MM.1S (cell line): ENCODE measurements around the gene UTS2R.

Source experiments
- DNase-seq: peaks from one replicate; pipeline ENCODE4 v3.0.0-alpha.2; 2015
- H2AFZ ChIP-seq: fragments of 300-600 bp; sonication (generic); 2 replicates; pipeline ENCODE4 v1.6.0; 2016; ENCODE audit warnings: antibody characterized with exemption, low read length
- H3F3A ChIP-seq: fragments of 300-600 bp; sonication (generic); 2 replicates; pipeline ENCODE4 v1.6.1; 2016; ENCODE audit warnings: mild to moderate bottlenecking, antibody characterized with exemption, low read length, moderate library complexity, mixed read lengths; ENCODE audit not compliant: insufficient read depth
- H3K27ac ChIP-seq: fragments of 300-600 bp; sonication (generic); 2 replicates; pipeline ENCODE4 v1.5.1; 2016; ENCODE audit warnings: mild to moderate bottlenecking, low read length
- H3K27me3 ChIP-seq: fragments of 300-600 bp; sonication (generic); replicated peaks from 2 replicates; pipeline ENCODE4 v1.6.0; 2016; ENCODE audit warnings: low read length; ENCODE audit not compliant: insufficient read depth
- H3K36me3 ChIP-seq: fragments of 300-600 bp; sonication (generic); replicated peaks from 2 replicates; pipeline ENCODE4 v1.6.1; 2016; ENCODE audit warnings: mild to moderate bottlenecking, low read length, mixed read lengths; ENCODE audit not compliant: insufficient read depth
- H3K4me1 ChIP-seq: fragments of 300-600 bp; sonication (generic); 2 replicates; pipeline ENCODE4 v1.6.1; 2016; ENCODE audit warnings: low read length, mixed read lengths
- H3K4me2 ChIP-seq: fragments of 300-600 bp; sonication (generic); 2 replicates; pipeline ENCODE4 v1.6.0; 2016; ENCODE audit warnings: low read depth, low read length
- H3K4me3 ChIP-seq: fragments of 300-600 bp; sonication (generic); 2 replicates; pipeline ENCODE4 v1.5.1; 2016; ENCODE audit warnings: low read length, mixed read lengths
- H3K79me2 ChIP-seq: fragments of 300-600 bp; sonication (generic); 2 replicates; pipeline ENCODE4 v1.6.1; 2016; ENCODE audit warnings: mixed run types, low read length, mixed read lengths
- H3K9ac ChIP-seq: fragments of 300-600 bp; sonication (generic); 2 replicates; pipeline ENCODE4 v1.6.1; 2016; ENCODE audit warnings: low read length, mixed read lengths
- H3K9me2 ChIP-seq: fragments of 300-600 bp; sonication (generic); replicated peaks from 2 replicates; pipeline ENCODE4 v1.6.1; 2016; ENCODE audit warnings: mild to moderate bottlenecking, low read length, mixed read lengths; ENCODE audit not compliant: insufficient read depth
- H3K9me3 ChIP-seq: fragments of 300-600 bp; sonication (generic); replicated peaks from 2 replicates; pipeline ENCODE4 v1.6.1; 2016; ENCODE audit warnings: mild to moderate bottlenecking, low read length, mixed read lengths; ENCODE audit not compliant: insufficient read depth
- H4K20me1 ChIP-seq: fragments of 300-600 bp; sonication (generic); 2 replicates; pipeline ENCODE4 v1.6.1; 2016; ENCODE audit warnings: mild to moderate bottlenecking, low read length, moderate library complexity, mixed read lengths; ENCODE audit not compliant: insufficient read depth
- EZH2 ChIP-seq: fragments of 300-600 bp; sonication (generic); optimal IDR thresholded peaks from 2 replicates; pipeline ENCODE3; 2017; ENCODE audit warnings: low read depth, mild to moderate bottlenecking, antibody characterized with exemption, low read length, mixed read lengths
- EZH2phosphoT487 ChIP-seq: fragments of 300-600 bp; sonication (generic); IDR thresholded peaks from 2 replicates; pipeline ENCODE4 v1.6.1; 2018; ENCODE audit warnings: antibody characterized with exemption, low read length
- TF ChIP-seq, protein P1 (sequence below): fragments of 300-600 bp; sonication (generic); IDR thresholded peaks from 2 replicates; pipeline ENCODE4 v1.5.1; 2016; ENCODE audit warnings: antibody characterized with exemption, low read length, mixed read lengths

UTS2R gene

DNA sequence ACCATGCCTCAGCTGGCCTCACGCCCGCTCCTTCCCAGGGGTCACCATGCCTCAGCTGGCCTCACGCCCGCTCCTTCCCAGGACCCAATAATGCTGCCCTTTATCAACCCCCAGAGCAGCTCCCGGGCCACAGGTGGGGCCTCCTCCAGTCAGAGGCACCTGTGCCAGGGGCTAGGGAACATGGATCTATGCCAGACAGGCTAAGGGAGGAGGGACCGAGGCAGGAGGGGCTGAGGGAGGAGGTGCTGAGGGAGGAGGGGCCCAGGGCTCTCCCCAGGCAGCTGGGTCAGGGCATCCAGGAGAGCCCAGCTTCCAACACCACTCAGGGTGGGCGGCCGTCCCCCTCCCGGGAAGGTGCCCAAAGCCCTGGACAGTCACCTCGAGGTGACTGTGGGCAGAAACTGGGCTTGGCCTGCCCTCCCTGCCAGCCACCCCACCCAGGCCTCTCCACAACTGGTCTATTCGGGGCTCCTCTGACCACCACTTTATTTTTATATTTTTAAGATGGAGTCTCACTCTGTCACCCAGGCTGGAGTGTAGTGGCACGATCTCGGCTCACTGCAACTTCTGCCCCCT is 19.4 kb downstream of the UTS2R start:
- H3K4me2 ChIP-seq: no peak overlapping the region
- H3K36me3 ChIP-seq: no peaks in the 10 kb centered on the region
- no peak overlapping the region for H3K9ac ChIP-seq
- no peaks in the 10 kb centered on the region for H3K9me2 ChIP-seq
- no peak overlapping the region for H2AFZ ChIP-seq
- no peak overlapping the region for H3K27ac ChIP-seq
- no peaks in the 10 kb centered on the region for H3F3A ChIP-seq
- H3K4me3 ChIP-seq: no peak overlapping the region
- TF ChIP-seq EZH2: no peak
- TF ChIP-seq EZH2phosphoT487: no peak
- TF ChIP-seq, protein P1, sequence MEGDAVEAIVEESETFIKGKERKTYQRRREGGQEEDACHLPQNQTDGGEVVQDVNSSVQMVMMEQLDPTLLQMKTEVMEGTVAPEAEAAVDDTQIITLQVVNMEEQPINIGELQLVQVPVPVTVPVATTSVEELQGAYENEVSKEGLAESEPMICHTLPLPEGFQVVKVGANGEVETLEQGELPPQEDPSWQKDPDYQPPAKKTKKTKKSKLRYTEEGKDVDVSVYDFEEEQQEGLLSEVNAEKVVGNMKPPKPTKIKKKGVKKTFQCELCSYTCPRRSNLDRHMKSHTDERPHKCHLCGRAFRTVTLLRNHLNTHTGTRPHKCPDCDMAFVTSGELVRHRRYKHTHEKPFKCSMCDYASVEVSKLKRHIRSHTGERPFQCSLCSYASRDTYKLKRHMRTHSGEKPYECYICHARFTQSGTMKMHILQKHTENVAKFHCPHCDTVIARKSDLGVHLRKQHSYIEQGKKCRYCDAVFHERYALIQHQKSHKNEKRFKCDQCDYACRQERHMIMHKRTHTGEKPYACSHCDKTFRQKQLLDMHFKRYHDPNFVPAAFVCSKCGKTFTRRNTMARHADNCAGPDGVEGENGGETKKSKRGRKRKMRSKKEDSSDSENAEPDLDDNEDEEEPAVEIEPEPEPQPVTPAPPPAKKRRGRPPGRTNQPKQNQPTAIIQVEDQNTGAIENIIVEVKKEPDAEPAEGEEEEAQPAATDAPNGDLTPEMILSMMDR: no peak
- no peaks in the 10 kb centered on the region for H3K27me3 ChIP-seq
- H3K79me2 ChIP-seq: no peaks in the 10 kb centered on the region
- no peak for DNase-seq
- H4K20me1 ChIP-seq: no peaks in the 10 kb centered on the region
- no peaks in the 10 kb centered on the region for H3K9me3 ChIP-seq
- H3K4me1 ChIP-seq: no peaks in the 10 kb centered on the region

DNA sequence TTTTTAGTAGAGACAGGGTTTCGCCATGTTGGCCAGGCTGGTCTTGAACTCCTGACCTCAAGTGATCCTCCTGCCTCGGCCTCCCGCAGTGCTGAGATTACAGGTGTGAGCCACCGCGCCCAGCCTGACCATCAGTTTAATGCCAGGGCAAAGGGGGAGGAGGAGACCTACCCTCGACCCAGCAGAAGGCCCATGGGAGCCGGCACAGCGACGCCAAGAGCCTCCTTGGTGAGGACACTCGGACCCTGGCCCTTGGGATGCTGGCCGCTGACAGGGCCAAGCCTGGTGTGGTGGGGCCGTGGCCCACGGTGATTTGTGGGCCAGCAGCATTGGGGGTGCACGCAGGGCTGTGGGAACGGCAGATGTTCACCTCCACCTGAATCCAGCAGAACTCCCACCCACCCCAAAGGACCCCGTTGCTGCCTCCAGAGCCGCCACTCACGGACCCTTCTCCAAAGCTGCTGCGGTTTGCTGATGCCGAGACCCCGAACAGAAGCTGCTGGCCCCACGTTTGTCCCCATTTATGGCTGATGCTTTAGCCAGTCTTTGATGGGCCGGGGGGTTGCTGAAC is 20.0 kb downstream of the UTS2R start:
- Histone ChIP-seq H3K79me2 (no peaks in the 10 kb centered on the region), H3K4me3 (no peak overlapping the region), H2AFZ (no peak overlapping the region), H3K4me1 (no peaks in the 10 kb centered on the region), H3K9ac (no peak overlapping the region), H3K36me3 (no peaks in the 10 kb centered on the region), H3K4me2 (no peak overlapping the region), H3K27ac (no peak overlapping the region), H3K27me3 (no peaks in the 10 kb centered on the region), H3F3A (no peaks in the 10 kb centered on the region), H4K20me1 (no peaks in the 10 kb centered on the region), H3K9me3 (no peaks in the 10 kb centered on the region), H3K9me2 (no peaks in the 10 kb centered on the region)
- DNase-seq: no peak
- TF ChIP-seq, protein P1: no peak
- no peak for TF ChIP-seq EZH2
- TF ChIP-seq EZH2phosphoT487: no peak

DNA sequence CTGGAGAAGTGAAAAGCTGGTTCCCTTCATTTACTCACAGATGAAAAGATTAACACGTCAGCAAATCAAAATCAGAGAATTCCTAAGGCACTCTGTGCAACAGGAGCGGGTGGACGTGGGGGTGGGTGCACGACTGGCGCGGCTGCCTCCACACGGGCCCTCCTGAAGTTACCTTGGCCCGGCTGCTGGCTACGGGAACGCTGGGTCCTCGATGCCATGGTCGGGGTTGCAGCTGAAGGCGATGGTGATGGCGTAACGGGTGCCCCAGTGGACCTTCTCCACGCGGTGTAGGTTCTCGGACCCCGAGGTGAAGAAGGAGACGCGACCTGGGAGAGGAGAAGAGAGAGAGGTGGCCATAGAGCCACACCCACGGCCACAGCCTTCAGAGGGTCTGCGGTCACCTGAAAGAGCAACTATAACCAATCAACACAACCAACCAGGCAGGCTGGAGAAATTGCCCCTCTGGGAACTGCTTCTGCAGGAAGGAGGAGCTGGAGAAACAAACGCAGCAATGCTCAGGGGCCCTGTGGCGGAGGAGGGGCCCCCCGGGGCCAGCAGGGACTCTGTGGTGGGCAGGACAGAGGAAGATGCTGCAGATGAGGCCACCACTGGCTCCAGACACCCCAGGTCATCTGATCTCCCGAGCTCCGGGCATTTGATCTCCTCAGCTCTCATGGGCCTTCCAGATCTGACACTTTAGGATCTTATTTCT is 20.8 kb downstream of the UTS2R start:
- no peaks in the 10 kb centered on the region for H3K27me3 ChIP-seq
- no peak overlapping the region for H3K4me2 ChIP-seq

More for the DNA sequence above, 20.8 kb downstream of the UTS2R start:
- DNase-seq: no peak
- TF ChIP-seq, protein P1: no peak
- no peak for TF ChIP-seq EZH2
- no peak for TF ChIP-seq EZH2phosphoT487
- H3K27ac ChIP-seq: no peak overlapping the region
- H3K9ac ChIP-seq: no peak overlapping the region
- no peaks in the 10 kb centered on the region for H4K20me1 ChIP-seq
- H3K4me3 ChIP-seq: no peak overlapping the region
- no peak overlapping the region for H2AFZ ChIP-seq
- H3K79me2 ChIP-seq: no peaks in the 10 kb centered on the region
- H3K9me2 ChIP-seq: no peaks in the 10 kb centered on the region
- H3K9me3 ChIP-seq: no peaks in the 10 kb centered on the region
- H3K4me1 ChIP-seq: no peaks in the 10 kb centered on the region
- H3K36me3 ChIP-seq: no peaks in the 10 kb centered on the region
- no peaks in the 10 kb centered on the region for H3F3A ChIP-seq
